HG03045 (cell line): ENCODE data around the gene KISS1.

Experiments used
- ATAC-seq: cut with Tn5 transposase; IDR thresholded peaks from one replicate; pipeline ENCODE4 v1.9.1; 2021; ENCODE audit warnings: mild to moderate bottlenecking, moderate library complexity; ENCODE audit not compliant: unreplicated experiment

KISS1 gene

GRCh38 chr1:204161609-204162493 is 34.4 kb downstream of the KISS1 start:
- ATAC-seq, result no peak

DNA sequence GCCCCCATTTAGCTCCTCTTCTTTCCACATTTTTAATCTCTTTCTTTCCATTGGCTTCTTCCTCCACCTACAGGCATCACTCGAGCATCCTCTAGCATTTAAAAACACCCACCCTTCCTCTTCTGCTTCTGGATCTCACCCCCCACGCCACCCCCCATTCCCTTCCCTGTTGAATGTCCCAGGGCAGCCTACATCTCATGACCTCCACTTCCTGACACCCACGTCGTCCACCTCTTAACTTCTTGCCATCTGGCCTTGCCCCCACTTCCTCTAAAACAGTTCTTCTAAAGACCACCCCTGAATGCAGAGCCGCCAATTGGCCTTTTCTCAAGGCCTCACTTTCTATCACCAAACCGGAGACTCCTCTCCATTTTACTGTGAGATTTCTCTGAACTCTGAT is 38.3 kb downstream of the KISS1 start:
- no peak for ATAC-seq

- ATAC-seq, result no peak
Measured at GRCh38 chr1:204155881-204156280, 40.4 kb downstream of the KISS1 start.

DNA sequence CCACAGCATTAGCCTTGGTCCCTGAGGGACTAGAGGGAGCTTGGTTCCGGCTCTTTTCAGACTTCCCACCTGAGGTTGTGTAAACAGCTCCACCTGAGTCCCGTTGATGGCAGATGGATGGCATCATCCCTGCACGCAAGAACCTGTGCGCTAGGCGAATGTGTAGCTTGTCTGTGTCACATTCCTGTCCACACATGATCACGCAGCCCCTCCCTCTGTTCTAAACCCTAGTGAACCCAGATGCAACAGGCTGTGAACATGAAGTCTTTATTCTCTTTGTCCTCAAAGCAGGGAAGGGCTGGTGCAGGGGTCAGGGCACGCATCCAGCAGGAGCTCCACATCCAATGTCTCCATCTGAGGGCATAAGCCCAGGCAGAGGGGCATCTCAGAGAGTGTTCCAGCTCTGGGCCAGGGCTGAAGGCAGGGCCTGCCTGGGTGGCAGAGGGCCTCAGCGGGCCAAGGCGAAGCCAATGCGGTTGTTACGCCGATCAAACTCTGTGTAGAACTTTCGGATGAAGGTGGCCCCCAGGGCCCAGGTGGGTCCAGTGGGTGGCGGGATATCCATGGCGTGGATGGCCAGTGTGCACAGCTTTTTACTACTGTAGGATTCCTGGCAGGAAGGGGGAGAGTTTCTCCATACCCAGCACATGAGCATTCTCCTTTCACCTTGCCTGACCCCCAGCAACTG is 41.6 kb downstream of the KISS1 start:
- ATAC-seq, result no peak

- ATAC-seq, result no peak
Measured at GRCh38 chr1:204153667-204154066, 42.6 kb downstream of the KISS1 start.

- no peak for ATAC-seq
Measured at GRCh38 chr1:204152310-204153044, 43.8 kb downstream of the KISS1 start.

GRCh38 chr1:204151552-204152309 is 44.6 kb downstream of the KISS1 start, which contains the start of gene ETNK2:
Gene ETNK2 (minus strand): TSS chr1:204152044. CDS start chr1:204151852, 192 bp downstream.
- ATAC-seq, result no peak

- no peak for ATAC-seq
Measured at GRCh38 chr1:204150702-204151551, 45.4 kb downstream of the KISS1 start.

DNA sequence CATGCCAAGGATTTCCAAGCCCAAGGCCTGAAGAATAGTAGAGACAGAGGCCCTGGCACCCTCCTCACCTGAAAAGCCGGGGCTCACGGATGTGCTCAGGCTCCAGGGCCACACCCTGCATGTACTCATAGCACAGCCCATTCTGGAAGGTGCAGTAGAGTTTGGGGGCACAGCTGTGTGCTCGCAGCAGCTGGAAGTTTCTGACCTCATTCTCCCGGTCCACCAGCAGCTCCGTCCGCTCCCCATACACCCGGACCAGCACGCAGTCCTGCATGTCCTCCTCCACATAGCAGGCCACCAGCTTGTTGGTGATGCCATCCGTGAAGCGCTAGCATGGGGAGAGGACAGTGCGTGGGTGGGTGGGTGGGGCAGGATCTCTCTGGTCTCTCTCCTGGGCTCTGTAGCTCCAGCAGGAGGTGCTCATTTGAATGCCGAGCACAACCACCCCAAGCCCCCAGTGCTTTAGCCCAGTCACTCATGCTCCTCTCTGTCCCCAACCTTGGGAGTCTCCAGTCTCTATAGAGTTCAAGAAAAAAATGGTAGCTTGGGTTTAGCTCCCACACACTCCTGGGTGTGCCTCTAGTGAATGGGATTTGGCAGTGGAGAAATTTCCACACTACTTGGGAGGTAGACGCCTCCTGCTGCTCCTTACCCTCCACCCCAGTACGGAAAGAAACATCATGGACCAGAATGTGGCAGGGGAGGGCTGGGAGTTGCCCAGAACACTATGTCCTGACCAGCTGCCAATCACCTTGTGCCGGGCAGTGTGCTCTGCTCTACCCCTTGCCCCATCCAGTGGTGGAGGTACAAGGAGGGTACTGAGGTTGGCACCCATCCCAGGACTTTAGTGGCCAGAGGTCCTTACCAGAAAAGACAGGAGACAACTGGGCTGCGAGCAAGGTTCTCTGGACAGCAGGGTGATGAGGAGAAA is 46.4 kb downstream of the KISS1 start:
- no peak for ATAC-seq

DNA sequence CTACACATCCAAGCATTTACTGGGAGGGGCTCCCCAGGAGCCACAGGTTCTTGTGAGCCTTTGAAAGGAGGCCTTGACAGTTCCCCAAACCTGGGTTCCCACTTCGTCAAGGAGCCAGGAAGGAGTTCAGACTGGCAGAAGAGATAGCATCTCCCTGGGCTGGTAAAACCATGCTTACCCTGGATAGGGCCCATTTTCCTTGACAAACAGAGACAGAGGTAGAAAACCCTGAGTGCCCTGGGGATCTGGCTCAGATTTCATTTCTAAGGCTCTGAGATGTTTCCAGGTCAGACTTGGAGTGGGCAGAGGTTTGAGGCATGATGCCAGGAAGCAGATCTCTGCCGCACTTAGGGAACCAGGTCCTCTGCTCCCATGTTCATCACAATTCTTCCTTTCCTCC is 47.2 kb downstream of the KISS1 start:
- no peak for ATAC-seq

DNA sequence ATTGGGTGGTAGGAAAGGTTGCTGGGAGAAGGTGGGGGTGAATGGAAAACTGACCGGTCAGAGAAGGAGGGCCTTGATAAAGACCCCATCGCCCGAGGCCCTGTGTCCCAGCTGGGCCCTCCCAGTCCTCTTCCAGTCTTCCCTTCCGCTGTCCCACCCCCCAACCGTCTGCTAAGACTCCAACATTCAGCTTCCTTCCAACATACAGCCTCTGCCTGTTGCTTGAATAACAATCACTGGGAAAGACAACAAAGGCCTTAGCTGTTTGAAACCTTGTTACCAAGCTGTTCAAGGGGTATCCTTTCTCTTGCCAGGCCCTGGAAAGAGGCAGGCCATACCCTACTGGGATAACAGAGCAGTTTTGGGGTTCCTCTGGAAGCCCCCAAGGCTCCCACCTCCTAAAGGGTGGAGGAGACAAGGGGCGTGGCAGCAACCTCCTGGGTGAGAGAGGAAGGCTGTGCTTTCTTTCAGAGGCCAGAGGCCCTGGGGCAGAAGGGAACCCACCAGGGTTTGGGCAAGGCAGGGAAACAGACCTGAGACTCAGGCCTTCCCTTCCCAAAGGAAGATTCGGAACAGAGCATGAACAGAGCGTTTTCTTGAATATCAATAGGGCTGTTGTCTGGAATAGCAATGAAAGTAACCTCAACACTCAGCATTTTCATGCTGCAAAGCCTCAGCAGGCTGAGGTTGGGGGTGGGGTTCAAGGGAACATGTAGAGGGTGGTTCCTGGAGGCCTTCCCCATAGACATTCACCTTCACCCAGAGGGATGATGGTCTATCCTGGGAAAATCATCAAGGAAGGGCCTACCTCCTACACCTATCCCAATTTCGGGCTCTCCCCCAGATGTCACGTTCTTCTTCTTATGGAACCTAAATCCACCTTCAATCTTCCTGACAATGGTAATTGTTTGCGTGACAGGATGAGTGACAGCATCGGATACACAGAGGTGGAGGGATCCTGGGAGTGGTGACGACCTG is 48.6 kb downstream of the KISS1 start:
- ATAC-seq, result no peak

DNA sequence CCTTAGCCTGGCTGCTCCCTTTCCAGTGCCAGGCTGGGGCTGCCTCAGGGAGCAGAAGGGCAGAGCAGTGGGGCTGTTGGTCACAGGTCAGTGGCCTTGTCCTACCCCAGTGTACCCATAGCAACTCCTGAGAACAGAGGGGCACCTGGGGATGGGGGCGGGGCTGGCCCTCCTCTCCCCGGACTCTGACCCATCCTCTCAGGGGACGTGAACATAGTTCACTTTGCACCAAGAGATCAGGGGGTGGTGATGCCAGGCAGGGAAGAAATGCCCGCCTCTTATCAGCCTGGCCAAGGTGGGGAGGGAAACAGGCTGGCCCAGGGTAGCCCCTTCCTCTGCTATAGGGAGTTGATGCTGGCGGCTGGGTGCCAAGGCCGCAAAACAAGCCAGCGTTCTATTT is 49.3 kb downstream of the KISS1 start:
- no peak for ATAC-seq

DNA sequence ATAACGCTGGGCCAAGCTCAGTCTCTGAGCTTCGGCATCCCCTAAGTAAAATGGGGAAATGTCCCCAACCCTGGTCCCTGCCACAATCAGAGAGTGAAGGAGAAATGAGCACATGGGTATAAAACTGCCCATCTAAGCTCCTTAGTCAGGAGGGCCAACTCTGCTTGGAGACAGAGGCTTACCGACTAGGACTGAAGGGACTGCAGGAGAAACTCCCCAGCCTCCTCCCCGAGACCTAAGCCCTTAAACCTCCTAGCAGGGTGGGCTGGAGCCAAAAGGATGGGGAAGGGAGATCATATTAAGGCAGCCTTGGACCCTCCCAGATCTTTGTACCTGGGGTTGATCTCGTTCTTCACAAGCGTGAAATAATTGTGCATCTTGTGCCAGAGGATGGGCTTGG is 50.0 kb downstream of the KISS1 start:
- no peak for ATAC-seq

DNA sequence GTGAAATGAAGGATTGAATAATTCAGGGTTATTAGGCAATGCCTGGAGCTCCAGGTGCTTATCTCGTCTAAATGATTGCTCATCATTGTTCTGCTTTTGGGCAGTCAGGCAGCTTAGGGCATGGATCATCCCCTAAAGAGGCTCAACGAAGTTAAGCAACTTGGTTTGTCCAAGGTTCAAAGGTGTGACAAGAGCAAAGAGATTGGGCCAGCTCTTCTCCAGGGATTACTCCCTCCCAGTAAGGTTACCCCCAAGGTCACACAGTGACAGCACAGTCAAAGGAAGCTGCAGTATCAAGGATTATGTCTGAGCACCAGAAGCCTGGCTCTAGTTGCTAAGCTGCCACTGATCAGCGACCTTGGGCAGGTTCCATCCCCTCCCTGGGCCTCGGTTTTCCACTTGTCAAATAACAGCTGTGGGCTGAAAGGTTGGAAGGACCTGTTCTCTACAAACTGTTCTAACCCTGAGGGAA is 51.2 kb downstream of the KISS1 start:
- ATAC-seq, result no peak

GRCh38 chr1:204143276-204144041 is 52.8 kb downstream of the KISS1 start:
- ATAC-seq, result no peak

GRCh38 chr1:204142032-204142974 is 54.0 kb downstream of the KISS1 start:
- ATAC-seq, result no peak
